HG03521 (cell line): Measurements from ENCODE around the gene TAF5.
"Not testable (repeated sequence)": the region's sequence is repeated elsewhere in the genome, so short reads cannot be mapped to it uniquely, and the experiment has no call there.

Experiments used
- ATAC-seq: cut with Tn5 transposase; IDR thresholded peaks from one replicate; pipeline ENCODE4 v1.9.1; 2021; ENCODE audit warnings: mild to moderate bottlenecking, moderate library complexity; ENCODE audit not compliant: unreplicated experiment

TAF5 gene

GRCh38 chr10:103367782-103368518, at the start of gene TAF5:
Gene TAF5 (plus strand): TSS chr10:103367976. CDS start chr10:103367990, 14 bp downstream.
- peak; percentile 64 for ATAC-seq

- ATAC-seq = no peak
These were observed 39.9 kb upstream of the TAF5 start for GRCh38 chr10:103327906-103328305.

- no peak for ATAC-seq
These were observed 33.7 kb upstream of the TAF5 start for GRCh38 chr10:103333934-103334520.

GRCh38 chr10:103334567-103334966, 33.2 kb upstream of the TAF5 start:
- no peak for ATAC-seq

DNA sequence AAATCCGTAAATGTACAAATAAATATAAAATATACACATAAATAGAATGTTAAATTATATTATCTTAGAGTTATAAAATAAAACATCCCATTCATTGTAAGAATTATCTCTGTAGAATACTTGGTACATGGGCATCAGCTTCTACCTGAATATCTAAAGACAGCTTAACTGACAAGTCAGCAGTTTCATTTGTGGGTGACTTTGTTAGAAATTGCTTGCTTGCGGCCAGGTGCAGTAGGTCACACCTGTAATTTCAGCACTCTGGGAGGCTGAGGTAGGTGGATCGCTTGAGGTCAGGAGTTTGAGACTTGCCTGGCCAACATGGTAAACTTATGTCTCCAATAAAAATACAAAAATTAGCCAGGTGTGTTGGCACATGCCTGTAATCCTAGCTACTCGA, 31.4 kb upstream of the TAF5 start:
- ATAC-seq = no peak

DNA sequence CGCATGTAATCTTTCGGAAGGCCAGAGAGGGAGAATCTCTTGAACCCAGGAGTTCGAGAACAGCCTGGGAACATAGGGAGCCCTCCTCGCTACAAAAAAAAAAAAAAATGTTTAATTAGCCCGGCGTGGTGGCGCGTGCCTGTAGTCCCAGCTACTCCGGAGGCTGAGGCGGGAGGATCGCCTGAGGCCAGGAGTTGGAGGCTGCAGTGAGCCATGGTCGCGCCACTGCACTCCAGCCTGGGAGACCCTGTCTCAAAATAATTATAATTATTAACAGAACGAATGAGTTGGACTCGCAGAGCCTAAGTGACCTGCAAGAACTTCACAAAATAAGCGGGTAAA, 17.6 kb upstream of the TAF5 start:
- no peak for ATAC-seq

DNA sequence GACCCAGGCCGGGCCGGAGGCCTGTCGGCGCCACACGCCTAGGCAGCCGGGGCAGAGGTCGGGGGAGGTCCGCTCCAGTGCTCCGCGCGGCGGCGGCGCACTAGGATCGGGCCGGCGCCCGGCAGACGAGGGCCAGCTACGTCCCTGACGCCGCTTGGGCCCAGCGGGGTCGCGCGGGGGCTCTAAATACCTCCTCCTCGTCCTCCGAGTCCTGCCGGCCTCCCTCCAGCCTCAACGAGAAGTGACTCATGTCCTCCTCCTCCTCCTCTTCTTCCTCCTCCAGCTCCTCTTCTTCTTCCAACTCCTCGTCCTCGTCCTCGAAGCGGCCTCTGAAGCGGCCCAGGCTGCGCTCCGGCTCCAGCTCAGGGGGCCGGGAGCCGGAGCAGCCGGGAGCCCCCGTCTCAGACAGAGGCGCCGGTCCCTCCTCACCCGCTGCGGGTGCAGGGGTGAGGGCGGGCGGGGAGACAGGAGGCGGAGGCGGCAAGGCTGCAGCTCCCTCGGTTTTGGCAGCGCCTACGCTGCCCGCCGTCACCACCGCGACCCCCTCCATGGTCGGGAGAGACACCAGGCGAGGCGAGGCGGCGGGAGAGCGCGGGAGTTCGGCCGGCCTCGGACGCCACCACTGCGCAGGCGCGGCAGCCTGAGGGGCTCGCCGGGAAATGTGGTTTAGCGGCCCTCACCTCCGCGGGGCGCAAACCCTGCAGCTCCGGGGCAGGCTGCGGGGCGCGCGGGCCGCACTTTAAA, 17.1 kb upstream of the TAF5 start, which contains the start of gene PCGF6:
PCGF6 (minus strand) TSS at position 624 of the 744 bp plus-strand sequence; CDS start at position 550, 74 bp downstream.
- peak; percentile 85 for ATAC-seq

DNA sequence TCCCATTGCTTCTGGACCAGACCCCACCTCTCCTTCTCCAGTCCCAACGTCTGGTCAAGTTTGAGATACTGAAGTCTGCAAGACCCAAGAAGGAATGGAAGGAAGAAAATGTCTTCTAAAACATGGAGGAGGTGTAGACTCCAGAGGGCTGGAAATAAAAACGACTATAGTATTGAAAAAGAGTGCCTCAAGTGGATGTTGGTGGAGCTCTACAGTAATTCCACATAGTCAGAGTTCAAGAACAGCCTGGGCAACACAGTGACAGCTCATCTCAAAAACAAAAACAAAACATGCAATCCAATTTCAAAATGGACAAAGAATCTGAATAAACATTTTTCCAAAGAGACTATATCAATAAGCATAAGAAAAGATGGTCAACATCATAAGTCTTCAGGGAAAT, 14.5 kb upstream of the TAF5 start:
- ATAC-seq = no peak

- ATAC-seq = not testable (repeated sequence)
These were observed 13.2 kb upstream of the TAF5 start for GRCh38 chr10:103354567-103354966.

DNA sequence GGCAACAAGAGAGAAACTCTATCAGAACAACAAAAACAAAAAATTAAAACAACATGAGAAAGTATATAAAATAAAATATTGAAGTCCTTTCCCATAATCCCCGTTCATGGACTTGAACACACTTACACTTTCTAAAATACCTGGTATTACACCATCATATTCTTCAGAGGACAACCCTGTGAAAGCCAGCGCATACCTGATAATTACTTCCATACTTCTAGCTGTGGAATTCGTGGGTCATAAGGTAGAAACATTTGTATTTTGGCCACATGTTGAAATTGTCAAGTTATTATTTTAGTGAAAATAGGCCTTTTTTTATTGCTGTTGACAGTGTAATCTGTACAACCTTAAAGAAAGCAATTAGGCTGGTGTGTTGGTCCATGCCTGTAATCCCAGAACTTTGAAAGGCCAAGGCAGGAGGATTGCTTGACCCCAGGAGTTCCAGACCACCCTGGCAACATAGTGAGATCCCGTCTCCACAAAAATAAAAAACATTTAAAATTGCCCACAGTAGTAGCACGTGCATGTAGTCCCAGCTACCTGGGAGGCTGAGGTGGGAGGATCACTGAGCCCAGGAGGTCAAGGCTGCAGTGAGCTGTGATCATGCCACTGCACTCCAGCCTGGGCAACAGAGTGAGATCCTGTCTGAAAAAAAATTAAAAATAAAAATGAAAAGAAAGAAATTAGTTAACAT, 11.7 kb upstream of the TAF5 start:
- no peak for ATAC-seq

- not testable (repeated sequence) for ATAC-seq
These were observed 8.3 kb upstream of the TAF5 start for GRCh38 chr10:103359493-103359892.

- not testable (repeated sequence) for ATAC-seq
These were observed 7.0 kb upstream of the TAF5 start for GRCh38 chr10:103360791-103361190.

- ATAC-seq = no peak
These were observed 396 bp upstream of the TAF5 start for GRCh38 chr10:103367379-103367781.

DNA sequence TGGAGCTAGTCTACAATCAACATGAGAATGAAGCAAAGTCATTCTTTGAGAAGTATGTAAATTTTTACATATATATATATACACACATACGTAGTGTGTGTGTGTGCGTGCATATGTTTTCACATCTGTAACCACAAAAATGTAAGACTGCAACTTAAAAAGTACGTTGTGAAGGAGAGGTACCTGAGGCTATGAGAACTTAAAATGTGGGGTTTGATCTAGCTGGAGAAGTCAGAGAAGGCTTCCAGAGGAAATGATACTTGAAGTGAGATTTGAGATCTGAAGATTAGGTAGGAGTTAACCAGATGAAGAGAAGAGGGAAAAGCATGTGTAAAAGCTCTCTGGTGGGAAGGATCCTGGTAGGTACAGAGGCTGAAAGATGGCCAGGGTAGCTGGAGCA, 5.8 kb downstream of the TAF5 start:
- ATAC-seq = peak; percentile 45

- no peak for ATAC-seq
These were observed 6.5 kb downstream of the TAF5 start for GRCh38 chr10:103374263-103374662.

- ATAC-seq = no peak
These were observed 15.0 kb downstream of the TAF5 start for GRCh38 chr10:103382769-103383168.

- ATAC-seq = no peak
These were observed 26.4 kb downstream of the TAF5 start for GRCh38 chr10:103394180-103394579.

- no peak for ATAC-seq
These were observed 27.9 kb downstream of the TAF5 start for GRCh38 chr10:103395754-103396066.

DNA sequence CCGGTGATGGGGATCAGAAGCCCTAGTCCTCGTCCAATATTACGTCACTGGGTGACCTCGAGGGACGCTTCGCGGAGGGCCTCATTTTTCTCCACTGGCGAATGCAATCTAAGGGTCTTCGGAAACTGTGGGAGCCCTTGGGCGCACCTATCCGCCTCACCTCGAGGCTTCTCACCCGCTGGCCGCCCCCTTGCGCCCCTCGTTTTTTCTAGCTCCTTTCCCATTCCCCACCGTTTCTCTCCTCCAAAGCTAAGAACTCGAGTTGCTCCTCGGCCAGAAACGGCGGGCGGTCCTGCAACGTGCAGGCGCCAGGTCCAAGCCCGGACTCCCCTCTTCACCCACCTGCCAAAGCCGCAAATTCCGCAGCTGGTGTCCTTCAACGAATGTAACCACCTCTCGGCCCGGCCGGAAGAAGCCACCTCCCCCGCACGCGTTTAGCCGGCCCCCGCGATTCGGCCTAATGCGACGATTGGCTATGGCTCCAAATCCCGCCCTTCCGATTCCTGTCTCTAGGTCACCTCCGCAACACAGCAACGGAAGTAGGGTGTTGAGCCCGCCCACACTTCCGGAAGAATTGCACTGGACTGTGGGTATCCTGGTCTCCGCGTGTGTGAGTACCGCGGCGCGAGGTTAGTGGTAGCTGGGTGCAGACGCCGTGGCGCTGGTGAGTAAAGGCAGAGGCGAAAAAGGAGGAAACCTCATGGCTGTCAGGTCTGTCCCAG, 28.5 kb downstream of the TAF5 start, which contains the start of the genes ATP5MK and PDCD11:
ATP5MK (minus strand) TSS at position 409 of the 722 bp plus-strand sequence. CDS start 4,018 bp downstream, outside the sequence.
PDCD11 (plus strand) TSS at position 560 of the 722 bp plus-strand sequence. CDS start 1,801 bp downstream, outside the sequence.
- peak; percentile 98 for ATAC-seq

DNA sequence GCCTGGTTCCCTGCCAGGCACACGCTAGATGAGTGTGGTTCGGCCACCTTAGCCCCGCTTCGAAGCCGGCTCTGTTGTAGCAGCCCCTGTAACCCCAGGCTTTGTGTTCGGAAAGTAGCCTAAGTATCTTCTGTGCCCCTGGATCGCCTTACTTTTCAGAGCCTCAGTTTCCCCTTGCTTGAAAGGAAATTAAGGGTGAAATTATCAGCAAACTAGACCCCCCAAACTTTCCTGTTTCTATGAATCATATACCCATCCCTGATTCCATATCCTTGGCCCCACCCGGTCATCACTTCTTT, 29.0 kb downstream of the TAF5 start:
- no peak for ATAC-seq
